ENCODE data around the gene MGST3. TPM values are rescaled to one million over a fixed set of nuclear protein-coding genes. Genes with fewer than 3 reads are reported as not detected.
"Not testable (repeated sequence)": the region's sequence is repeated elsewhere in the genome, so short reads cannot be mapped to it uniquely, and the experiment has no call there.

MGST3 gene
- polyA plus RNA-seq, 1 donor: 148 TPM

DNA sequence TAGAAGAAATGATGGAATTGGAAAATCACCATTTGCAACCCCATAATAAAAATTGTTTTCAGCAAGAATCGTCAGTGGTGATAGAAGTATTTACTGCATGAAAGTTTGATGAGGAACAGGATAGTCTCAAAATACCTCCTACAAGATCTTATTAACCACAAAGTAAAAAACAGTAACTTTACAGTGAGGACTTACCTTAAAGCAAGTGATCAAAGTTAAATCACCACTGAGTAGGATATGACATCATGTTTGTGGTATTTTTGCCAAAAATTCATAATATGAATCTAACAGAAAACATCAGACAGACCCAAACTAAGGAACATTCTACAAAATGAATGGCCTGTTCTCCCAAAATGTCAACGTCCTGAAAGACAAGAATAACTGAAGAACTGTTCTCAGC, 47.5 kb downstream of the MGST3 start:
- Histone ChIP-seq H3K27ac (ENCODE audit: low read length) (no peak overlapping the region), H3K4me1 (ENCODE audit: control insufficient read depth, insufficient read depth, low read length) (no peaks in the 10 kb centered on the region), H3K36me3 (ENCODE audit: control insufficient read depth, insufficient read depth, low read length) (peaks cover 58% of the 10 kb centered on the region), H3K9me3 (ENCODE audit: control insufficient read depth, low read depth, low read length) (no peaks in the 10 kb centered on the region), H3K27me3 (ENCODE audit: control insufficient read depth, insufficient read depth, low read length) (no peaks in the 10 kb centered on the region), H3K4me3 (ENCODE audit: low read length) (no peak overlapping the region)
- DNase-seq: no peak
- WGBS (ENCODE audit: insufficient coverage, low lambda C conversion rate): no CpG with 5 or more reads among the region's 2 CpGs

- H3K4me3 ChIP-seq (ENCODE audit: low read length): no peak overlapping the region
- WGBS (ENCODE audit: insufficient coverage, low lambda C conversion rate): no CpG with 5 or more reads among the region's 1 CpG
- H3K36me3 ChIP-seq (ENCODE audit: control insufficient read depth, insufficient read depth, low read length): peaks cover 58% of the 10 kb centered on the region
- H3K27me3 ChIP-seq (ENCODE audit: control insufficient read depth, insufficient read depth, low read length): no peaks in the 10 kb centered on the region
- H3K9me3 ChIP-seq (ENCODE audit: control insufficient read depth, low read depth, low read length): no peaks in the 10 kb centered on the region
- no peaks in the 10 kb centered on the region for H3K4me1 ChIP-seq (ENCODE audit: control insufficient read depth, insufficient read depth, low read length)
- no peak for DNase-seq
- H3K27ac ChIP-seq (ENCODE audit: low read length): no peak overlapping the region
These were observed 48.4 kb downstream of the MGST3 start for GRCh38 chr1:165679282-165680036.

DNA sequence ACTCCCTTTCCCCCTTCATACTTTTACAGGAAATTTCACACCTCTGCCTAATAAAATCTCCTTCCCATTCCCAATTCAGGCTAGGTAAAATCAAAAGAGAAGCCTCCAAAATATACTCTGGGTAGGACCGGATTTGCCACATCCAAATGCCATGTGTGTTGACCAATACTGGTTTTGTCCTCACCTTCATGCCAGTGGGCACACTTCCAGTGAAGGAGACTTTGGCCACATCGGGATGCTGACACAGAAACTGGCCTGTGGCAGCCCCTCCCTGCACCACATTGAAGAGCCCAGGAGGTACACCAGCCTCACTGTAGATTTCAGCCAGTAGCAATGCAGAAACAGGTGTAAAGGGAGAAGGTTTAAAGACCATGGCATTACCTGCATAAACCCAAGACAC, 49.3 kb downstream of the MGST3 start:
- Histone ChIP-seq H3K27me3 (ENCODE audit: control insufficient read depth, insufficient read depth, low read length) (no peaks in the 10 kb centered on the region), H3K36me3 (ENCODE audit: control insufficient read depth, insufficient read depth, low read length) (peaks cover 56% of the 10 kb centered on the region), H3K27ac (ENCODE audit: low read length) (no peak overlapping the region), H3K9me3 (ENCODE audit: control insufficient read depth, low read depth, low read length) (no peaks in the 10 kb centered on the region), H3K4me1 (ENCODE audit: control insufficient read depth, insufficient read depth, low read length) (no peaks in the 10 kb centered on the region), H3K4me3 (ENCODE audit: low read length) (no peak overlapping the region)
- WGBS (ENCODE audit: insufficient coverage, low lambda C conversion rate): no CpG with 5 or more reads among the region's 2 CpGs
- no peak for DNase-seq

GRCh38 chr1:165680773-165681172, 49.7 kb downstream of the MGST3 start:
- H3K27me3 ChIP-seq (ENCODE audit: control insufficient read depth, insufficient read depth, low read length); H3K4me1 ChIP-seq (ENCODE audit: control insufficient read depth, insufficient read depth, low read length); H3K27ac ChIP-seq (ENCODE audit: low read length); H3K9me3 ChIP-seq (ENCODE audit: control insufficient read depth, low read depth, low read length); H3K4me3 ChIP-seq (ENCODE audit: low read length); DNase-seq: not testable (repeated sequence)
- peaks cover 57% of the 10 kb centered on the region for H3K36me3 ChIP-seq (ENCODE audit: control insufficient read depth, insufficient read depth, low read length)
- WGBS (ENCODE audit: insufficient coverage, low lambda C conversion rate): no CpG with 5 or more reads among the region's 4 CpGs

DNA sequence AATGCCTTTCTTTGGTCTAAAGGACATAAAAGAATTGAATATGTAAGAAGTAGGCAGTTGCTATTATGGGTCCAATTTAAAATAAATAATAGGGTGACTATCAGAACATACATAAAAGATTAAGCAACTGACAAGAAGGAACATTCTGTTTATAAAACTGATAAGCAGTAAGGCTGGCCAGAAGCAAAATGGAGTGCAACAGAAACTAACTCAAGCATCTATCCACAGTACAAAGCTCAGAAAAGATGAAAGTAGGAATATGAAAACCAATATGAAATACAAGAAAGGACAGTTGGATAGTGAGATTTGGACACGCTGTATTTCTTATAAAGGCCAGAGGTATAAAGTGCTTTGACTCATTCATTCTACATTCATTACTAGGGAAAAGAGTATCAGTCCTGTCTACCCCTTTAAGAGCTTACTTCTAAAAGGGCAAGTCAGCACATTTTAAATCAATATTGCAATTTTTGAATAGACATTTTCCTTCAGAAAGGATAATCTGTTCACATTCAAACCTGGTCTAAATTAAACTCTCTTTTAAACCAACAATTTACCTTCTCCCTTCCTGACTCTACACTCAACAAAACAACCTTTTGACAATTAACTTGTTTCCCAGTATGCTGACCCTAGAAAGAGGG, 52.9 kb downstream of the MGST3 start:
- DNase-seq: no peak
- Histone ChIP-seq H3K36me3 (ENCODE audit: control insufficient read depth, insufficient read depth, low read length) (peaks cover 45% of the 10 kb centered on the region), H3K27me3 (ENCODE audit: control insufficient read depth, insufficient read depth, low read length) (no peaks in the 10 kb centered on the region), H3K27ac (ENCODE audit: low read length) (no peak overlapping the region), H3K4me1 (ENCODE audit: control insufficient read depth, insufficient read depth, low read length) (no peaks in the 10 kb centered on the region), H3K4me3 (ENCODE audit: low read length) (no peak overlapping the region), H3K9me3 (ENCODE audit: control insufficient read depth, low read depth, low read length) (no peaks in the 10 kb centered on the region)
- WGBS (ENCODE audit: insufficient coverage, low lambda C conversion rate): 0% methylated on average over 1 of the region's 1 CpG

GRCh38 chr1:165686121-165686970, 55.3 kb downstream of the MGST3 start:
- Histone ChIP-seq H3K36me3 (ENCODE audit: control insufficient read depth, insufficient read depth, low read length) (peaks cover 28% of the 10 kb centered on the region), H3K9me3 (ENCODE audit: control insufficient read depth, low read depth, low read length) (no peaks in the 10 kb centered on the region), H3K4me1 (ENCODE audit: control insufficient read depth, insufficient read depth, low read length) (no peaks in the 10 kb centered on the region), H3K27ac (ENCODE audit: low read length) (no peak overlapping the region), H3K4me3 (ENCODE audit: low read length) (no peak overlapping the region), H3K27me3 (ENCODE audit: control insufficient read depth, insufficient read depth, low read length) (no peaks in the 10 kb centered on the region)
- WGBS (ENCODE audit: insufficient coverage, low lambda C conversion rate): no CpG with 5 or more reads among the region's 6 CpGs
- DNase-seq: no peak

- peaks cover 24% of the 10 kb centered on the region for H3K36me3 ChIP-seq (ENCODE audit: control insufficient read depth, insufficient read depth, low read length)
These were observed 56.0 kb downstream of the MGST3 start for GRCh38 chr1:165686971-165687433.

GRCh38 chr1:165688046-165688445, 57.0 kb downstream of the MGST3 start:
- no peaks in the 10 kb centered on the region for H3K9me3 ChIP-seq (ENCODE audit: control insufficient read depth, low read depth, low read length)
- H3K36me3 ChIP-seq (ENCODE audit: control insufficient read depth, insufficient read depth, low read length): peaks cover 15% of the 10 kb centered on the region
- DNase-seq: no peak
- 100% methylated on average over 4 of the region's 5 CpGs for WGBS (ENCODE audit: insufficient coverage, low lambda C conversion rate)
- H3K27ac ChIP-seq (ENCODE audit: low read length): no peak overlapping the region
- H3K27me3 ChIP-seq (ENCODE audit: control insufficient read depth, insufficient read depth, low read length): no peaks in the 10 kb centered on the region
- no peak overlapping the region for H3K4me3 ChIP-seq (ENCODE audit: low read length)
- no peaks in the 10 kb centered on the region for H3K4me1 ChIP-seq (ENCODE audit: control insufficient read depth, insufficient read depth, low read length)

More at GRCh38 chr1:165686971-165687433, 56.0 kb downstream of the MGST3 start:
- Histone ChIP-seq H3K4me1 (ENCODE audit: control insufficient read depth, insufficient read depth, low read length) (no peaks in the 10 kb centered on the region), H3K27me3 (ENCODE audit: control insufficient read depth, insufficient read depth, low read length) (no peaks in the 10 kb centered on the region), H3K9me3 (ENCODE audit: control insufficient read depth, low read depth, low read length) (no peaks in the 10 kb centered on the region), H3K27ac (ENCODE audit: low read length) (no peak overlapping the region), H3K4me3 (ENCODE audit: low read length) (no peak overlapping the region)
- DNase-seq: no peak
- WGBS (ENCODE audit: insufficient coverage, low lambda C conversion rate): 83% methylated on average over 1 of the region's 2 CpGs

DNA sequence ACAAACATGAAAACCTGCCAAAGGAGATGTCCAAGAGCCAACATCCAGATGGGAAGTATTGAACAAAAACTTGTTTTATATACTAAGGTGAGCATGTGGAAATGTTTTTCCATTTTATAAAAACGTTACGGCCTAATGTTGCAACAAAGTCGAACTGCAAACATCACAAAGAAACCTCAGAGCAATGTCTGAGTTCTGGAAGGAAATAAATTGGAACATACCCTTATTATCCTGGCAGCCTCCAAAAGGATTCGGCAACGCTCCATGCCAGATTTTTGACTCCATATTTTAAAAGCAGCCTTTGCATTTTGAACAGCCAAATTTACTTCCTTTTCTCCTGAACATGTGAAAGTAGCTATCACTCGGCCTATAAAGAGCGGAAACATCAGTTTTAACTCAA, 64.0 kb downstream of the MGST3 start:
- no peaks in the 10 kb centered on the region for H3K4me1 ChIP-seq (ENCODE audit: control insufficient read depth, insufficient read depth, low read length)
- WGBS (ENCODE audit: insufficient coverage, low lambda C conversion rate): 60% methylated on average over 1 of the region's 7 CpGs
- peaks cover 2% of the 10 kb centered on the region for H3K9me3 ChIP-seq (ENCODE audit: control insufficient read depth, low read depth, low read length)
- no peaks in the 10 kb centered on the region for H3K27me3 ChIP-seq (ENCODE audit: control insufficient read depth, insufficient read depth, low read length)
- H3K36me3 ChIP-seq (ENCODE audit: control insufficient read depth, insufficient read depth, low read length): no peaks in the 10 kb centered on the region
- H3K4me3 ChIP-seq (ENCODE audit: low read length): no peak overlapping the region
- no peak overlapping the region for H3K27ac ChIP-seq (ENCODE audit: low read length)
- DNase-seq: no peak

DNA sequence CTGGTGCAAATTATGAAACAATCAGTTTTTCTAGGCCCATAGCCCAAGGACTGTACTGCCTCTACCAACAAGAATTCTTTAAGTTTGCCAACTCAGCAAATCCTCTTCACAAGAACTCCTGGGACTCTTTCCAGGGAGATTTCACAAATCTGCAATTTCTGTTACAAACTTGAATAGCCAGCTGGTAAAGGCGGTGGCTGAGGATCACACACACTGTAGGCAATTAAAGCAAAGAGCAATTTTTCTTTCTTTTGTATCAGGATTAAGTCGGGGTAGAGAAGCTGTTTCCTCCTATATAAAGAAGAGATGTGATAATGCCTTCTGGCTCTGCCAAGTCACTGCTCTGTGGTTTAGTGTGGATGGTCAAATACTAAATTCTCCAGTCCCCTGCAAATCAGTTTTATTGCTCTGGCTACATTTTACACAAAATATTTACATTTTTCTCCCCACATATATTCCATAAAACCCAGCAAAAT, 65.6 kb downstream of the MGST3 start:
- Histone ChIP-seq H3K27ac (ENCODE audit: low read length) (no peak overlapping the region), H3K27me3 (ENCODE audit: control insufficient read depth, insufficient read depth, low read length) (no peaks in the 10 kb centered on the region), H3K9me3 (ENCODE audit: control insufficient read depth, low read depth, low read length) (peaks cover 2% of the 10 kb centered on the region), H3K4me3 (ENCODE audit: low read length) (no peak overlapping the region), H3K36me3 (ENCODE audit: control insufficient read depth, insufficient read depth, low read length) (no peaks in the 10 kb centered on the region), H3K4me1 (ENCODE audit: control insufficient read depth, insufficient read depth, low read length) (no peaks in the 10 kb centered on the region)
- no CpG with 5 or more reads among the region's 2 CpGs for WGBS (ENCODE audit: insufficient coverage, low lambda C conversion rate)
- peak; percentile 13 to 51 for DNase-seq
